Panc1 (cell line): Measurements from ENCODE around the gene ZNF17. TPM values are rescaled to one million over a fixed set of nuclear protein-coding genes. Genes with fewer than 3 reads are reported as not detected.

Experiments used
- ATAC-seq: fragments of 200-7000 bp; cut with Tn5 transposase; 2 replicates; pipeline ENCODE4 v1.9.1; 2020; ENCODE audit warnings: mild to moderate bottlenecking, moderate library complexity
- BruUV-seq: library from RNA; stranded (reverse); fragments of 400-500 nt; replicated peaks from 2 replicates; lab custom pipeline; 2021; lab: Mats Ljungman, UMichigan
- CTCF ChIA-PET: fragments of 300-600 bp; sonication (Branson Sonifier 250); formaldehyde crosslinking; loops from one replicate; lab custom pipeline; 2022; ENCODE audit warnings: antibody characterized with exemption; lab: Charles Lee
- POLR2A ChIA-PET: fragments of 300-600 bp; sonication (Branson Sonifier 250); formaldehyde crosslinking; loops from one replicate; lab custom pipeline; 2022; ENCODE audit warnings: antibody characterized with exemption; lab: Charles Lee
- DNase-seq: peaks from one replicate; pipeline ENCODE4 v3.0.0-alpha.2; 2010; ENCODE audit warnings: low read depth, low spot score
- H3K27ac ChIP-seq: 2 replicates; pipeline ENCODE4 v1.5.1; 2011; ENCODE audit warnings: mild to moderate bottlenecking, low read length, inconsistent platforms
- H3K27me3 ChIP-seq: fragments of 200-500 bp; sonication (Bioruptor generic); 2 replicates; pipeline ENCODE4 v1.6.0; 2014; ENCODE audit warnings: low read length, inconsistent platforms; ENCODE audit not compliant: control insufficient read depth, insufficient read depth
- H3K36me3 ChIP-seq: fragments of 200-500 bp; sonication (Bioruptor generic); 2 replicates; pipeline ENCODE4 v1.5.1; 2014; ENCODE audit warnings: inconsistent platforms, mild to moderate bottlenecking, low read length, moderate library complexity; ENCODE audit not compliant: control insufficient read depth, insufficient read depth
- H3K4me1 ChIP-seq: 2 replicates; pipeline ENCODE4 v1.5.1; 2011; ENCODE audit warnings: inconsistent platforms, mild to moderate bottlenecking, low read length, moderate library complexity; ENCODE audit not compliant: control insufficient read depth, insufficient read depth
- H3K4me3 ChIP-seq, 2 experiments: 2 replicates each; pipeline ENCODE4 v1.5.1; 2011 to 2012; ENCODE audit warnings: low read depth in 2 of 2, low read length in 2 of 2, mild to moderate bottlenecking in 2 of 2, inconsistent platforms in 1 of 2, moderate library complexity in 1 of 2
- H3K9me3 ChIP-seq: fragments of 200-500 bp; sonication (Bioruptor generic); 2 replicates; pipeline ENCODE4 v1.5.1; 2014; ENCODE audit warnings: low read depth, mild to moderate bottlenecking, inconsistent platforms, low read length, moderate library complexity; ENCODE audit not compliant: control insufficient read depth, insufficient read depth
- CTCF ChIP-seq: fragments of 450-650 bp; IDR thresholded peaks from 2 replicates; pipeline ENCODE4 v1.5.1; 2017; ENCODE audit warnings: mild to moderate bottlenecking
- POLR2AphosphoS5 ChIP-seq: IDR thresholded peaks from 2 replicates; pipeline ENCODE4 v1.6.1; 2012; ENCODE audit warnings: mild to moderate bottlenecking, low read depth, low read length, moderate library complexity
- REST ChIP-seq, 2 experiments: IDR thresholded peaks; 2 replicates each; pipeline ENCODE4 v1.6.1; 2011 to 2012; ENCODE audit warnings: low read depth in 2 of 2, control low read depth in 1 of 2, low read length in 1 of 2, mild to moderate bottlenecking in 1 of 2, moderate library complexity in 1 of 2; ENCODE audit not compliant: insufficient read depth in 1 of 2
- SIN3A ChIP-seq: IDR thresholded peaks from 2 replicates; pipeline ENCODE4 v1.6.1; 2012; ENCODE audit warnings: low read depth, mild to moderate bottlenecking, low read length, moderate library complexity, borderline replicate concordance; ENCODE audit not compliant: insufficient read depth
- TCF7L2 ChIP-seq: IDR thresholded peaks from 2 replicates; pipeline ENCODE4 v1.6.1; 2011; ENCODE audit warnings: mild to moderate bottlenecking, low read depth, low read length, inconsistent platforms
- in situ Hi-C: cut with HindIII; loops from 2 replicates; pipeline ENCODE4 v1.10.0; 2016; ENCODE audit warnings: low sequenced_read_pairs, low pct_unique_long_range_greater_than_20kb
- intact Hi-C: fragments of 100-400 bp; cut with micrococcal nuclease; formaldehyde crosslinking; loops from one replicate; pipeline ENCODE4 v1.10.0; 2022; ENCODE audit not compliant: unreplicated experiment
- total RNA-seq: library from RNA; stranded (reverse); gene quantifications from one replicate; pipeline ENCODE4 v1.2.1, GENCODE V29; 2021; ENCODE audit not compliant: unreplicated experiment

ZNF17 gene
- total RNA-seq, 1 experiment from 2014 or later = 9.2 TPM

GRCh38 chr19:57438925-57439324, 28.0 kb downstream of the ZNF17 start:
- ChIA-PET CTCF (no interaction called here), POLR2A (no interaction called here)
- Histone ChIP-seq H3K36me3 (no peaks in the 10 kb centered on the region), H3K4me3 (no peak overlapping the region), H3K27ac (no peak overlapping the region), H3K27me3 (no peaks in the 10 kb centered on the region), H3K4me1 (peaks cover 5% of the 10 kb centered on the region), H3K9me3 (peaks cover 47% of the 10 kb centered on the region)
- BruUV-seq = no TSS peak
- intact Hi-C loops (no loop called here), in situ Hi-C loops (no loop called here)
- TF ChIP-seq REST (IDR thresholded peaks at IDR 0.05; ENCODE audit: insufficient read depth in 1 of 2, low read depth in 2 of 2, low read length in 1 of 2) (no peak), TCF7L2 (no peak), CTCF (no peak), SIN3A (no peak), POLR2AphosphoS5 (no peak)
- DNase-seq (no peak), ATAC-seq (no peak)

GRCh38 chr19:57441979-57442752, 31.2 kb downstream of the ZNF17 start:
- no peak overlapping the region for H3K4me3 ChIP-seq
- no peak overlapping the region for H3K27ac ChIP-seq
- POLR2A ChIA-PET = no interaction called here
- H3K27me3 ChIP-seq = no peaks in the 10 kb centered on the region
- DNase-seq = no peak
- no TSS peak for BruUV-seq
- no peaks in the 10 kb centered on the region for H3K36me3 ChIP-seq
- intact Hi-C loops (no loop called here), in situ Hi-C loops (no loop called here)
- H3K9me3 ChIP-seq = peaks cover 74% of the 10 kb centered on the region
- CTCF ChIA-PET = no interaction called here
- ATAC-seq = no peak
- TF ChIP-seq REST (IDR thresholded peaks at IDR 0.05; ENCODE audit: insufficient read depth in 1 of 2, low read depth in 2 of 2, low read length in 1 of 2) (no peak), CTCF (no peak), POLR2AphosphoS5 (no peak), SIN3A (no peak), TCF7L2 (no peak)
- H3K4me1 ChIP-seq = no peaks in the 10 kb centered on the region
